ENCODE results near the gene DNAH8.

DNA sequence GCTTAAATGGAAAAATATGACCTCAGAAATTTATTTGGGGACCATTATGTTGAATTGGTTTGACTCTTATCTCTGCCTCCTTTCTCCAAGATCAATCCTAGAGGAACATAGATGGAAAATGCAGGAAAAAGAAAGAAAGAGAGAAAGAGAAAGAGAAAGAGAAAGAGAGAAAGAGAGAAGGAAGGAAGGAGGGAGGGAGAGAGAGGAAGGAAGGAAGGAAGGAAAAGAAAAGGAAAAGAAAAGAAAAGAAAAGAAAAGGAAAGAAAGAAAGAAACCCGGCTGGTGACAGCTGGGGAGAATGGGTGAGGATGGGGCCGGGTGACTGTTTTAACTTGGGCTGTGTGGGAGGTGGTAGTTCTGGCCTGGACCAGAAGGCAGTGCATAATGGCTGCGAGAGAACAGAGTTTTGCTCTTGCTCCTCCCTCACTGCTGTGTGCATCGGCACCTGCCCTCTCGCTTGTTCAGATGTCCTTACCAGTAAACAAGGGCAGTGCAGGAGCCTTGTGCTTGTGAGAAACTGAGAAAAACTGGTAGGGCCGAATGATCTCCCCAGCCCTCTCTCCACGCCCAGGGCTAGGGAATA, 36.8 kb upstream of the DNAH8 start:
- TF ChIP-seq, protein P1, sequence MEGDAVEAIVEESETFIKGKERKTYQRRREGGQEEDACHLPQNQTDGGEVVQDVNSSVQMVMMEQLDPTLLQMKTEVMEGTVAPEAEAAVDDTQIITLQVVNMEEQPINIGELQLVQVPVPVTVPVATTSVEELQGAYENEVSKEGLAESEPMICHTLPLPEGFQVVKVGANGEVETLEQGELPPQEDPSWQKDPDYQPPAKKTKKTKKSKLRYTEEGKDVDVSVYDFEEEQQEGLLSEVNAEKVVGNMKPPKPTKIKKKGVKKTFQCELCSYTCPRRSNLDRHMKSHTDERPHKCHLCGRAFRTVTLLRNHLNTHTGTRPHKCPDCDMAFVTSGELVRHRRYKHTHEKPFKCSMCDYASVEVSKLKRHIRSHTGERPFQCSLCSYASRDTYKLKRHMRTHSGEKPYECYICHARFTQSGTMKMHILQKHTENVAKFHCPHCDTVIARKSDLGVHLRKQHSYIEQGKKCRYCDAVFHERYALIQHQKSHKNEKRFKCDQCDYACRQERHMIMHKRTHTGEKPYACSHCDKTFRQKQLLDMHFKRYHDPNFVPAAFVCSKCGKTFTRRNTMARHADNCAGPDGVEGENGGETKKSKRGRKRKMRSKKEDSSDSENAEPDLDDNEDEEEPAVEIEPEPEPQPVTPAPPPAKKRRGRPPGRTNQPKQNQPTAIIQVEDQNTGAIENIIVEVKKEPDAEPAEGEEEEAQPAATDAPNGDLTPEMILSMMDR (IDR thresholded peaks at IDR 0.05 in 4 of 5, conservative IDR thresholded peaks at IDR 0.05 in 1 of 5): no peak
- no peak for TF ChIP-seq POLR2A (IDR thresholded peaks at IDR 0.05)

All from gastrocnemius medialis (tissue), 4 donors.